Testis (tissue), 2 donors: ENCODE data around the gene DOK6.

Experiments used
- POLR2A ChIP-seq: fragments of 450-650 bp; IDR thresholded peaks from one replicate; pipeline ENCODE4 v1.6.1; 2017; ENCODE audit warnings: antibody characterized with exemption, mild to moderate bottlenecking, moderate library complexity
- TF ChIP-seq, protein P1 (sequence below), 3 experiments: fragments of 450-650 bp in 2 of 3; fragments of 200-600 bp in 1 of 3; sonication (generic) in 1 of 3; IDR thresholded peaks; one replicate each; pipeline ENCODE4 v1.5.1; 2016 to 2019; ENCODE audit warnings: antibody characterized with exemption in 3 of 3, mild to moderate bottlenecking in 2 of 3, moderate library complexity in 1 of 3

DNA sequence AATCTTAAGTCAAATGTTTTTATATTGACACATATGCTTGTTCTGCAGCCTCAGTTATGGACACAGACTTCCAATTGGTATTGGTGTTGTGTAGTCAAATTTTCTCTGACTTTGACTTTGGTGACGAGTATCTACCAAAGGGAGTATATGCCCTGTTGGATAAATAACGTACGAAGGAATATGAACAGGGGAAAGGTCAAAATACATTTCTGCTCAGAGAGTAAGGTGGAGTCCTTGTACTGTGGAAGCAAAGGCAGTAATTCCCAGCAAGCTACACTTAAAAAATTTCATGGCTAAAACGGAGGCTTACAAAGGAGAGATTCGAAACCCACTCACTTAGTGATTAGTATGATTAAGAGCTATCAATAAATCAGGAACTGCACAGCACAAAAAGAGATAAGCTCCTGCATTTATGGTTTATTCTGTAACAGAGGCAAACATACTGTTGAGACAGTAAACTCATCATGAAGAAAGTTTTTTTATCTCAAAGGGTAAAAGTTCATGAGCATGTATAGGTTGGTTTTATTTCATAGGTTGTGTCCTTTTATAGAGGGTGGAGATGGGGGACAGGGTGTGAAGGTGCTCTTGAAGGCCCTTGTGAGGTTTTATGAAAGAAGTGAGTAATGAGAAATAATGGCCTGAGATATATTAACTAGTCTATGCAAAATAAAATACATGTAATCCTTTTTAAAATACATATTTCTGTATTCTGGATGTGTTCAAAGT lies 404.3 kb downstream of the DOK6 start:
- TF ChIP-seq, protein P1, sequence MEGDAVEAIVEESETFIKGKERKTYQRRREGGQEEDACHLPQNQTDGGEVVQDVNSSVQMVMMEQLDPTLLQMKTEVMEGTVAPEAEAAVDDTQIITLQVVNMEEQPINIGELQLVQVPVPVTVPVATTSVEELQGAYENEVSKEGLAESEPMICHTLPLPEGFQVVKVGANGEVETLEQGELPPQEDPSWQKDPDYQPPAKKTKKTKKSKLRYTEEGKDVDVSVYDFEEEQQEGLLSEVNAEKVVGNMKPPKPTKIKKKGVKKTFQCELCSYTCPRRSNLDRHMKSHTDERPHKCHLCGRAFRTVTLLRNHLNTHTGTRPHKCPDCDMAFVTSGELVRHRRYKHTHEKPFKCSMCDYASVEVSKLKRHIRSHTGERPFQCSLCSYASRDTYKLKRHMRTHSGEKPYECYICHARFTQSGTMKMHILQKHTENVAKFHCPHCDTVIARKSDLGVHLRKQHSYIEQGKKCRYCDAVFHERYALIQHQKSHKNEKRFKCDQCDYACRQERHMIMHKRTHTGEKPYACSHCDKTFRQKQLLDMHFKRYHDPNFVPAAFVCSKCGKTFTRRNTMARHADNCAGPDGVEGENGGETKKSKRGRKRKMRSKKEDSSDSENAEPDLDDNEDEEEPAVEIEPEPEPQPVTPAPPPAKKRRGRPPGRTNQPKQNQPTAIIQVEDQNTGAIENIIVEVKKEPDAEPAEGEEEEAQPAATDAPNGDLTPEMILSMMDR (IDR thresholded peaks at IDR 0.05), result no peak
- no peak for TF ChIP-seq POLR2A
